NCI-H82 treated with DMSO at 0.1 percent for 48 hours (cell line): ENCODE data around the gene MXRA7.
"Not testable (repeated sequence)": the region's sequence is repeated elsewhere in the genome, so short reads cannot be mapped to it uniquely, and the experiment has no call there.

Experiments used
- DNase-seq: peaks from one replicate; lab custom pipeline; 2025; ENCODE audit not compliant: unreplicated experiment; lab: John Stamatoyannopoulos, UW

Gene MXRA7, protein sequence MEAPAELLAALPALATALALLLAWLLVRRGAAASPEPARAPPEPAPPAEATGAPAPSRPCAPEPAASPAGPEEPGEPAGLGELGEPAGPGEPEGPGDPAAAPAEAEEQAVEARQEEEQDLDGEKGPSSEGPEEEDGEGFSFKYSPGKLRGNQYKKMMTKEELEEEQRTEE

DNA sequence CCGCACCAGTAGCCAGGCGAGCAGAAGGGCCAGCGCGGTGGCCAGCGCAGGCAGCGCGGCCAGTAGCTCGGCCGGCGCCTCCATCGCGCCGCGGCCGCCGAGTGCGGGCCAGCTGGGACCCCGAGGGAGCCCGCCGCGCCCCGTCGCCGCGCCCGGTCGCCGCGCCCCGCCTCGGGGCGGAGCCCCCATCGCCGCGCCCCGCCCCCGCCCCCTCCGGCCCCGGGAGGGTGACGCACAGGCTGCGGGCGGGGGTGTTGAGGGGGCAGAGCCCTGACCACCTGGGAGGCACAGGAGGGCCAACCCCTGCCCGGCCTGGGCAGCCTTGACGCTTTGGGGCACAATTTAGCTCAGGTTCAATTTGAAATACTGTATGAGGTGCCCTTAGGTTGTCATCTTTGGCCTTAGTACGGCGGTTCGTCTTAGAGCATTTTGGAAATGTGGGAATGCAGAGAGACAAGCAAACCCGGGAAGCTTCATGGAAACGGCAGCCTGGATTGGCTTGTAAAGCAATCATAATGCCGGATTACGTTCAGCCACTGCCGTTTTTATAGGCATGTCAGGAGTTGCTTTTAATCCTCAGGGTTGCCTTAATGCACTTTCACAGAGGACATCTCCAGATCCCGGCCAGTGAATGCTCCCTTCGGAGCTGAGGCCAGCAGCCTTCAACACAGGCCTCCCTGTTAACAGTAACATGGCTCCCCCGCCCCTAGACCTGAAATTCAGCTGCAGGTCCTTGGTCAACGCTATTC is at the start of gene MXRA7:
TSS of gene MXRA7 (minus strand) at position 103 of the 749 bp plus-strand sequence. CDS start at position 84, 19 bp downstream.
- peak; percentile 84 for DNase-seq

DNA sequence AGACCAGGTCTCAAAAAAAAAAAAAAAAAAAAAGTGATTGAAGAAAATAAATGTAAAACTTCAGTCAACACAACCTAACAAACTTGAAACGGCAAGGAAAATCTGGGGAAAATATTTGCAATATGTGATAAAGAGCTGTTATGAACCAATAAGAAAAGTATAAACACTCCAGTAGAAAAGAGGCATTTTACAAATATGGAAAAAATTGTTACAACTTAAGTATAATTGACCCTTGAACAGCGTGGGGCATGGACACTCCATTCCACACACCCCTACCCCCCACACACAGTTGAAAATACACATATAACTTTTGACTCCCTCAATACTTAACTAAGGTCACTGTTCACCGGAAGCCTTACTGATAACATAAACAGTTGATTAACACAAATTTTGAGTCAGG is 47.8 kb upstream of the MXRA7 start:
- no peak for DNase-seq

DNA sequence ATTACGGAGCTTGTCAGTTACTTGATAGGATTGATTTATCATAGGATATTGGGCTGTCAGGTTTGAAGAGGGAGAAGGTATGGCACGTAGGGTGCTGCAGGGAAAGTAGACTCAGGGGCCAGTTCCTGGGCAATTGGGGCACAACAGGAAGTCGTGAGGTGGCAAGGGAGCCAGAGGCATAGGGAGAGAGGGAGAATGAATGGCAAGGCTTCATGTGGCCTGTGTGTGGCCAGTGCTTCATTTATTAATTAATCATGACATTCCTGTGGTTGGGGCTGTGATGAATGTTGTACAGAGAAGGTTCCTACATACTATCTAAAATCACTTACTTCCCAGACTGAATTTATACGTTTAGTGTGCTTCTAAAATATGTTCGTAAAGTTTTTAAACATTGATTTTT is 46.5 kb upstream of the MXRA7 start:
- no peak for DNase-seq

DNA sequence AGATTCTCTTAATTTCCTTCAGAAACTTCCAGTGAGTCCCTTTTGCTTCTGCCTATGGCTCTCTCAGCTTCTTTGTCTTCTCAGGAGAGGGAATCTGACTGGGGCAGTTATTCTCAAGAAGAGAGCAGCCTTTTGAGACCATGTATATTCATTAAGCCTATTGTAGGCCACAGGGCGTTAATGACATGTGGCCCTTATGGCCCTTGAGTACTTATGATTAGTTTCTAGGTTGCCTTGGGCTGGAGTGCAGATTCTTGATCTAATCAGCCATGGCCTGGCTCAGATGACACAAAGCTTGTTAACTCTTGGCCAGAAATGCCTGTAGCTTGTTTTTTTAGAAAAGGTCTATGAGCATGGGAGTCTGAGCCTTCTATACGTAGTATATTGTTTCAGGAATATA is 44.5 kb upstream of the MXRA7 start:
- DNase-seq: peak; percentile 89

DNA sequence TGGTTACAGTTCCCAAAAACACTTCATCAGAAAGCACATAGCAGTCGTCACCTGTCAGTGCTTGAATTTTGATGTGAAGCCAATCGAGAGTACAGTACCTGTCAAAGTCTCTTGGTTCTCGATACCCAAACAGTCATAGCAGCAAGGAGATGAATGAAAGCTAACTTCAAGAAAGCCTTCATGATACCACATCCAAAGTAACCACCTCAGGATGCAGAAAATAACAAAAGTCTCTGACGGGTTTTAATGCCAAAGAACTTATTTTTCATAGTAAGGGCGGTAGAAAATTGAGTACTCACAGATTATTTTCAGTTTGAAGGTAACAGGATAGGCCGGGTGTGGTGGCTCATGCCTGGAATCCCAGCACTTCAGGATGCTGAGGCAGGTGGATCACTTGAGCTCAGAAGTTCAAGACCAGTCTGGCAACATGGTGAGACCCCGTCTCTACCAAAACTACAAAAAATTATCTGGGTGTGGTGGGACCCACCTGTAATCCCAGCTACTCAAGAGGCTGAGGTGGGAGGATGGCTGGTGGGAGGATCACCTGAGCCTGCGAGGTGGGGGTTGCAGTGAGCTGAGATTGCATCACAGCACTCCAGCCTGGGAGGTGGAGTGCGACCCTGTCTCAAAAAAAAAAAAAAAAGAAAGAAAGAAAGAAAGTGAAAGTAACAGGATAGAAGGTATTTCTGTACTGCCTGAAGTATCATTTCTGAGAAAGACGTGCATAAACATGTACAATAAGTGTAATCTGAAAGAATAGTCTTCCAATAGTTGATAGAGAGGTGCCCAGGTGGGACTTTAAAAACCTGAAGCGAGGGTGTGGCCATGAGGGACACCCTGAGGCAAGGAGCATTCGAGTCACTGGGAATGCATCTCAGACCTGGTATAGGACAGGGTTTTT is 42.5 kb upstream of the MXRA7 start:
- DNase-seq: no peak

DNA sequence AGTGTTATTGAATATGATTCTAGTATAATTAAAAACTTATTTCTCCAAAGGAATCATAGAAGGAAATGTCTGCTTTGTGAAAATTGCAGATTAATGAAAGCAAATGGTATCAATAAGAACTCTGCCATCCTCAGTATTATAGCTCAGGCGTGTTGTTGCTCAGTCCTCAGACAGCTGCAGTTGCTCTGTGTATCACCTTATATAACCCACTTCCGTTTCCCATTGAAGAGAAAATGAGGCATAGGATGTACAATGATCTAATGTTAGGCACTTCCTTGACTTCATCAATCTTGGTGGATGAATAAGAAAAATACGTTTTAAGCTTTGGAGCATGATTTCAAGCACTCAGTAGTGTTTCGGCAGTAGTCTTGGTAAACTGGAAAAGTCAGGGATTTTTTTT is 41.2 kb upstream of the MXRA7 start:
- DNase-seq: no peak

DNA sequence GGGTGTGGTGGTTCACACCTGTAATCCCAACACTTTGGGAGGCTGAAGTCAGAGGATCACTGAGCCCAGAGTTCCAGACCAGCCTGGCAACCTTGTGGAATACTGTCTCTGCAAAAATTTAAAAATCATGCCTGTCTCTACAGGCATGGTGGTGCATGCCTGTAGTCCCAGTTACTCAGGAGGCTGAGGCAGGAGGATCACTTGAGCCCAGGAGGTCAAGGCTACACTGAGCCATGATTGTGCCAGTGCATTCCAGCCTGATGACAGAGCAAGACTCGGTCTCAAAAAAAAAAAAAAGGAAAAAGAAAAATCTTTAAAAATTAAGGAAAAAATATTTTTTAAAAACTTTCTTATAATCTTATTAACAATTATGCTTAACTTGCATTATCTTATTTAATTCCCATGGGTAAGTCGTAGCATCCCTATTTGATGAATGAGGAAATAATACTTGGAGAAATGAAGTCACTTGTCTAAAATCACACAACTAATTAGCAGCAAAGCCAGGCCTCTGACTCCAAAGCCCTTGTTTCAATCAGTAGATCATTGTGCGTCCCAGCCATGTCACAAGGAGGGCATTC is 40.7 kb upstream of the MXRA7 start:
- no peak for DNase-seq

DNA sequence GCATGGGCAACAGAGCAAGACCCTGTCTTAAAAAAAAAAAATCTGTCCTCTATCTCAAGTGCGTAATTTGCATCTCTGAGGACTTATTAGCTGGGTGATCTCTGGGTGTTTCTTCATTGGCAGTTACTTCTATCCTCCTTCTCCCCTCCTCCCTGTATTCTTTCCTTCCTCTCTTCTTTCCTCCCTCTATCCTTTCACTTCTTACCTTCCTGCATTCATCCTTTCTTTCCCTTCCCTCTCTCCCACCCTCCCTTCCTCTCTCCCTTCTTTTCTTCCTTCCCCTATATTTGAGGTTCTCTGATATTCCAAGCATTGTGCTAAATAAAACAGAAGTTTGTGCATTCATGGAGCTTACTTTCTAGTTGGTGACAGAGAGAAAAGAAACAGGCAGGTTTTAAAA is 37.9 kb upstream of the MXRA7 start:
- no peak for DNase-seq

DNA sequence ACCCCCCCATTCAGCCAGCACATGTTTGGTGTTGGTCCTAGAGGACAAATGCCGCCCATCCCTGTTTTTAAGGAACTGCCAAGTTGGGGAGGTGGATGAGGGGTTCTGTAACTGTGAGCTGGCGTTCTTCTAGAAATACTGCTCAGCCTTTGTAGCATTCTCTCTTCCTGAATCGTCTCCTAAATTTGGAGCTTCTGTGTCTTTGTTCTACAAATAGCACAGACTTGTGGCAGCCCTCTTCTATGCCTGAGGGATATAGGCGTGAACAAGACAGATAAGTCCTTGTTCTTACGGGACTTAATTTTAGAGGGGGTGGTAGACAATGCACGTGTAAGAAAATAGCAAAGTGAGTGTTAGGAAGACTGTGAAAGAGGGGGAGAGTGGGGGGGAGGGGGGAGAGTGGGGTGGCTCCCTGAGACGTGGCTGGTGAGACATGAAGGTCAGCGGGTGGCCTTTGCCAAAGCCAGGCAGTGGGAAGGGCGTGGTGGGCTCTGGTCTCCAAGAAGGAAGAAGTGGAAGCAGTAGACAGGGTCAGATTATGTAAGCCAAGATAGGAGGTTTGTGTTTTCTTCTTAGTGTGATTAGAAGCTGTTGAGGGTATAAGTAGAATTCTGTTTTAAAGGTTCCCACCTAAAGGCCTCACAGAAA is 37.1 kb upstream of the MXRA7 start:
- DNase-seq: no peak

DNA sequence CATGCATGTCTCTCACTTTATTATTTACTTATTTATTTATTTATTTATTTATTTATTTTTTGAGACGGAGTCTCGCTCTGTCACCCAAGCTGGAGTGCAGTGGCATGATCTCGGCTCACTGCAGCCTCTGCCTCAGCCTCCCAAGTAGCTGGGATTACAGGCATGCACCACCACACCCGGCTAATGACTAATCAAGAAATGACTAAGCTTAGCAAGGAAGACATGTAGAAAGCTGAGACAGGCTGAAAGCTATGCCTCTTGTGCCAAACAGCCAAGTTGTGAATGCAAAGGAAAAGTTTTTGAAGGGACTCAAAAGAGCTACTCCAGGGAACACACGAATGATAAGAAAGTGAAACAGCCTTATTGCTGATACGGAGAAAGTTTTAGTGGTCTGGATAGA is 35.0 kb upstream of the MXRA7 start:
- DNase-seq: not testable (repeated sequence)

DNA sequence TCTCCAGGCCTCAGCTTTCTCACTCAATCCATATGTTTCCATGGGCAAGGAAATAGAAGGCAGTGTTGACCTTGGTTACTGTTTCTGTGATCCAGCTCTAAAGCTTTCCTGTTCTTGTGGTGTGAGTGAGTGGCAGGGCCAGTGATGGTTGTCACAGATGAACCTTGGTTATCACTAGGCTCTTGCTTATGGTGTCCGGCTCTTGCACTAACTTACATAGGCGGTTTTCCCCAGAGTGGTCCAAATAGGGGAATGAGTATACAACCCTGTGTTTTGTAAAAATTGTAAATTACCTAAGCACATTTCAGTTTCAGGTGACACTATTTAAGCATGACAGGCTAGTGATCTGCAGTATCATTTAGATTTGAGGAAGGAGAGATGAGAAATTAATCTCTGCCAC is 34.0 kb upstream of the MXRA7 start:
- no peak for DNase-seq

DNA sequence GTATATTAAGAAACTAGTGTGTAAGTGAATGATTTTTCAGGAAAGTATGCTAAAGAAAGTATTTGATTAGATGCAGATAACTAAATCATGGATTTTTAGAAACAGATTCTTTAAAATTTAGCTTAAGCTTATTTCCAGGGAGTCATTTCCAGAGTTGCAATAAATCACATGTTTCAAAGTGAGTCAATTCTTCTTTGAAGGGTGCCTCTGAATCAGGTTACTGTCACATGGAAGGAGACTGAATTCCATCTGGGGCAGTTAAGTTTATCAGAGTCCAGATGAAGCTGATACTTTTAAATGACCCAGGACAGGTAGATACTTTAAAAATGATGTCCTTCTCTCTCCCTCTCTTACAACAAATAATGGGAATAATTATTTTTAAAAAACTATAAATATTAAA is 32.2 kb upstream of the MXRA7 start:
- no peak for DNase-seq

DNA sequence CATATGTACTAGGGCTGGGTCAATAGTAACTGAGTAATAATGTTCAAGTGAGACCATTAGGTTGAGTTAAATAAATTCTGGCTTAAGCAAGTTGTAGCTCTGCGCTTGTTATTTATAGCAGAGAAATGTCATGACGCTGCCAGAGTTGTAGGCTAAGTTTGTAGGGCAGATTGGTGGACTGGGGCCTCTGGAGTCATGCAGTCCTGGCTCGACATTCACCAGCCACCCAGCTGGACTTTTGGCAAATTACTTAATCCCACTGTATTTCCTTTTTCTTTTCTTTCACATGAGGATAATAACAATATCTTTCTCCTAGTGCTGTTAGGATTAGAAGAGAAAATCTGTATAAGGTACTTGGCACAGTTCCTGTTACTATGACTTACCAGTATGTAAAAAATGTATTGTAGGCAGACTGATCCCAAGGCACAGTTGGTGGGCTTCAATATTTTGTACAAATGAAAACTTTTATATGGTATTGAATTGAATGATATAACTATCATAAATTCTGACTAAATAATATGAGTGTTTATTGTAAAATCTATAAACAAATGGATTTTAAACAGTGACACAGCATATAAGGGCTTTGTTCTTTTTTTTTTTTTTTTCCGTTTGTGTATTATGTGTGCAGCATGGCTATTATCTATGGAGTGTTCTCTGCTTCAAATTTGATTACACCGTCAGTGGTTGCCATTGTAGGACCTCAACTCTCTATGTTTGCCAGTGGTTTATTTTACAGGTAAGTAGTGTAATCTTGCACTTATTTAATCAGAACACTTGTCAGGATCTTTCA is 29.8 kb upstream of the MXRA7 start:
- no peak for DNase-seq

DNA sequence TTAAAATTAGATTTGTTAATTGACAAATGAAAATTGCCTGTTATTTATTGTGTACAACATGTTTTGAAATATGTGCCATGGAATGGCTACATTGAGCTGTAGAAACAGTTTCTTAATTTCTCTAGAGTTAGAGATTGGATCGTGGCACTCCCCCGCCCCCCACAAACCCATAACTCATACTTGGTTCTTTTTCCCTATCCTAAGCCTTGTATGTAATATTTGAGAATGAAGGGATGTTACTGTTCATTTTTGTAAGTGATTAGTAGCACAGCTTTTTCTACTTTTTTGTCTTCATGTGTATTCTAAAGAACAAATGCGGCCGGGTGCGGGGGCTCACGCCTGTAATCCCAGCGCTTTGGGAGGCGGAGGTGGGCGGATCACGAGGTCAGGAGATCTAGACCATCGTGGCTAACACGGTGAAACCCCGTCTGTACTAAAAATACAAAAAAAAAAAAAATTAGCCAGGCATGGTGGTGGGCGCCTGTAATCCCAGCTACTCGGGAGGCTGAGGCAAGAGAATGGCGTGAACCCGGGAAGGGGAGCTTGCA is 28.9 kb upstream of the MXRA7 start:
- not testable (repeated sequence) for DNase-seq

DNA sequence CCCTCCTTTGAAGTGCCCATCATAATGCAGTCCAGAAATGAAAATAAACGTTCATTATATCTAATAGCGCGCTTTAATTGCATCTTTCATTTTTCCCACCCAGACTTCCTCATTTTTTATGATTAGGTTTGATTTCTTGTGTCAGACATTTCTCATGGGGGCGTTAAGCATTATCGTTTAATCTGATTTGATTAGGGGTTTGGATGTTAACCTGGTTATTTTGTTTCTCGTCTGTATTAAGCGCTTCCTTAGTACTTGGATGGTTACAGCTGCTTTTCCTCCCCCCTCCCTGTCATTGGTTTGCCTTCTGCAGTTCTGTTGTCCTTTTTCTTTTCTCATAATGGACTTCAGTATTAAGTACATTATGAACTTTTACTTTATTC is 27.7 kb upstream of the MXRA7 start:
- DNase-seq: no peak

DNA sequence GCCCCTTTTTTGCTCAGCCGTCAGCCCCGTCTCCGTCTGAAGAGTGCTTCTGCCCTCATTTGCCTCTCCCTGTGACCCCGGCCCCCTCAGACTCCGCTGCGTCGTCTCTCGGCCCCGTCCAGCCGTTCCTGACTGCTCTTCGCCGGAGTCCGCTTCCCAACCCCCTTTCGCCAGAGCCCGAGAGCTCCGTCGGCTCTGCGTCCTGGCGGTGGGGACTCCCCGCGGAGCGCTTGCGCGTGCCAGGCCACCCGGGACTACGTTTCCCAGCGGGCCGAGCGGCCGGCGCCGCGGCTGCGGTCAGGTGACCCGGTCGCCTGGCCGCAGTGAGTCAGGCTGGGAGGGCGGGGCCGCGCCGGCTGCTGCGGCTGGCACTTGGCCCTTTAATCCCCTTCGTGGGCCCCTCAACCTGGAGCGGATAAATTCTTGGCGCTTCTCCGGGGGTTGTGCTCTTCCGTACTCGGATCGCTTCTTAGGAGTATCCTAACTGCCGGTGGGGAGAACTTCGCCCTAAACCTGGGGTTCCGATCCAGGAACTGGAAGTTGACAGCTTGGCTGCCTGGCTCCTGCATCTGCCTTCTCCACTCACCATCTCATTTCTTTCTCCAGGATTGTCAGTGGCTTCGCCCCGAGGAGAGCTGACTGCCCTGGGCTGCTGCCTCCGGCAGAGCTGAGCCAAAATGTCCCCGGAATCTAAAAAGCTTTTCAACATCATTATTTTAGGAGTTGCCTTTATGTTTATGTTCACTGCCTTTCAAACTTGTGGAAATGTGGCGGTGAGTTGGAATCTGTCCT is 27.1 kb upstream of the MXRA7 start, which contains the start of gene MFSD11:
TSS of gene MFSD11 (plus strand) at position 444 of the 792 bp plus-strand sequence. CDS start at position 678, 234 bp downstream.
- peak; percentile 87 for DNase-seq

DNA sequence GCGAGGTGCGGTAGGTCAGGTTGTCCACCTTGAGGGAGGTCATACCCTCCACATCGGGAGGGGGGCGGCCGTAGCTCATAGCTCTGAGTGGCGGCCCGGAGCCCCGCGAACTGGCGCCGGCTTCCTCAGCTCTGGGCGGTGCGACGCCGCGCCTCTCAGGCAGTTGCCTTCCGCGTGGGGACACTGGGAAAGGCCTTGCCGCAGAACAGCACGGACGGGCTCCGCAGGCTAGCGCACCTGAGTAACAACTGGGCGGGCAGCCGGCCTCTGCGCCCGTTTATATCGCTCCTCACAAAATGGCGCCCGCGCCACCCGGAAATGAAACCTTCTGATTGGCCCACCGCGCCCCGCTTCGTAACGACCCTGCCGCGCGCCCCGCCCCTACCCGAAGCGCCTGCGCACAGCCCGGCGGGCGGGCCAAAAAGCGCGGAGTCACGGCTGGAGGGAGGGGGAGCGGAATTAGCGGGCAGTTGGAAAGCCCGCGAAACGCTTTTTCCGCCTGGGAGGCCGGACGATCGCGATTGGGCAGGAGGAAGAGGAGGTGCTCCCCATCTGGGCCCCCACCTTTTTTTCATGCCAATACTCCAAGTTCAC is 26.4 kb upstream of the MXRA7 start, which contains the start of gene SRSF2:
TSS of gene SRSF2 (minus strand) at position 250 of the 594 bp plus-strand sequence. CDS start at position 79, 171 bp downstream.
- peak; percentile 96 for DNase-seq

DNA sequence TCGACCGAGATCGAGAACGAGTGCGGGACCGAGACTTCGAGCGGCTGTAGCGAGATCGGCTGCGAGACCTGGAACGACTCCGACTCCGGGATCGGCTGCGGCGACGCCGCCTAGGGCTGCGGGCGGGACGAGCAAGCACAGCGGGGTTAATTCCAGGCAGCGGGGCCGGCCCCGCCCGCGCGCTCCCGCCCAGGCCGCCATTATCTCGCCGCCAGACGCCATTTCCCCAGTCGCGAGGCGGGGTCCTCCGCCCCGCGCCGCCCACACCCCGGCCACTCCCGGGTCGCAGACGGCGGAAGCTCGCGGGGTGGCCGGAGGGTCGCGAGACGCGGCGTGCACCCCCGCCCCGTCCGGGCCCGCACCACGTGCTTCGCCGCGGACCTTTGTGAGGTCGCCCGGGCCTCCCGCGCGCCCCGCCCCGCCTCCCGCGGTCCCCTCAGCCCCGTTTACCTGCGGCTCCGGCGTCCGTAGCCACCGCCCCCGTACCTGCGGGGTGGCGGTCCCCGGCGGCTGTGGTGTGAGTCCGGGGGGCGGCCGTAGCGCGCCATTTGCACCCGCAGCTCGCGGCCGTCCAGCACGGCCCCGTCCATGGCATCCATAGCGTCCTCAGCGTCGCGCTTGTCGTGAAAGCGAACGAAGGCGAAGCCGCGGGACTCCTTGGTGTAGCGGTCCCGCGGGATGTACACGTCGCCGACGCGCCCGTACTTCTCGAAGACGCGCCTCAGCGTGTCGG is 25.8 kb upstream of the MXRA7 start:
- no peak for DNase-seq
